Activated T-cell treated with anti-CD3 and anti-CD28 coated beads, Interleukin-2, amount 50 U/mL, for 4 hours (primary cell): ENCODE measurements around the gene HTR2A. TPM values are rescaled to one million over a fixed set of nuclear protein-coding genes. Genes with fewer than 3 reads are reported as not detected.
"Not testable (repeated sequence)": the region's sequence is repeated elsewhere in the genome, so short reads cannot be mapped to it uniquely, and the experiment has no call there.

ENCODE experiments used
- ATAC-seq, 2 donors: fragments of 200-7000 bp; cut with Tn5 transposase; one replicate each; pipeline ENCODE4 v1.10.0; 2021
- DNase-seq: peaks from one replicate; pipeline ENCODE4 v3.0.0-alpha.2; 2020
- H3K27me3 Mint-ChIP-seq: one replicate; pipeline ENCODE4 v1.8.0; 2021; ENCODE audit warnings: low read depth, mixed read lengths
- H3K36me3 Mint-ChIP-seq: one replicate; pipeline ENCODE4 v1.8.0; 2022; ENCODE audit warnings: mixed read lengths; ENCODE audit not compliant: insufficient read depth
- H3K4me1 Mint-ChIP-seq: one replicate; pipeline ENCODE4 v1.8.0; 2021; ENCODE audit warnings: low read depth, mixed read lengths
- H3K4me3 Mint-ChIP-seq: one replicate; pipeline ENCODE4 v1.8.0; 2021; ENCODE audit warnings: mild to moderate bottlenecking, moderate library complexity, mixed read lengths
- H3K9me3 Mint-ChIP-seq: one replicate; pipeline ENCODE4 v1.8.0; 2021; ENCODE audit warnings: mixed read lengths
- total RNA-seq, 3 donors: library from RNA; stranded (reverse); gene quantifications; one replicate each; pipeline ENCODE4 v1.2.1, GENCODE V29; 2021

HTR2A gene
- total RNA-seq, 3 donors from 2014 or later, result not detected

DNA sequence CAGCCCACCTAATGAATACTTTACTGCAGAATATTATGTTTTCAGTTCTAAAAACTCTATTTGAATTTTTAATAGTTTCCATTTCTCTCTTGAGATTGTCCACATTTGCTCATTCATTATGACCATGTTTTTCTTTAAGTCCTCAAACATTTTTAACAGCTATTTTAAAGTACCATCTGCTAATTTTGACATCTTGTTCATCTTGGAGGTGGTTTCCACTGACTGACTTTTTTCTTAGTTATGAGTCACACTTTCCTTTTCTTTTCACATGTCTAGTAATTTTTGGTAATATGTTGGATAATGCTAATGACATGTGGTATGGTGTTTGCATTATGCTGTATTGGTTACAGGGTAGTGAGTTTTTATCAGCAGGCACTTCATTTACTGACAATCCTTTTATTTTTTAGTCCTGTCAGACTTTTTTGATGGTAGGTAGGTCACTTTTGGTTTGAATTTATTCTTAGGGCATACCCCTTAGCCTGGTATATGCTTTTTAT lies 84.5 kb downstream of the HTR2A start:
- Mint-ChIP-seq H3K36me3 (no peaks in the 10 kb centered on the region), H3K27me3 (peaks cover 14% of the 10 kb centered on the region), H3K9me3 (peaks cover 18% of the 10 kb centered on the region), H3K4me1 (no peaks in the 10 kb centered on the region), H3K4me3 (no peak overlapping the region)
- DNase-seq (no peak), ATAC-seq (no peak)

DNA sequence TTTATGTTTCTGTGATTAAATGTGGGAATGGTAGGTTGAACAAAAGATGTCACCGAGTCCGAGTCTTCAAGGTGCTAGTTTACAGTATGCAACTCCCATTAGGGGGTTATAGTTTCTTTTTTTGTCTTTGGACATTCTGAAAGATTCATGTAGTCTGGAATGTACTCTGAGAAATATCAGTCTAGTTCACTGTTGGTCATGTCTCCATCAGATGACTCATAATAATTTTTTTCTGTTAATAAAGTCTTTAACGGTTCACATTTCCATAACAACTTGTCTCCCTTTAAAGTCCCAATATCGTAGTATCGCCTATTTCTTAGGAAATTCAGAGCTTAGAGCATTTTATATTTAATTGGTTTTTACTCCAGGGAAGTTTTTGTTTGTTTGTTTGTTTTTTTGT lies 86.4 kb downstream of the HTR2A start:
- DNase-seq, result no peak
- no peaks in the 10 kb centered on the region for H3K4me1 Mint-ChIP-seq
- H3K27me3 Mint-ChIP-seq, result peaks cover 10% of the 10 kb centered on the region
- H3K9me3 Mint-ChIP-seq, result peaks cover 18% of the 10 kb centered on the region
- no peaks in the 10 kb centered on the region for H3K36me3 Mint-ChIP-seq
- no peak overlapping the region for H3K4me3 Mint-ChIP-seq
- ATAC-seq, result no peak

DNA sequence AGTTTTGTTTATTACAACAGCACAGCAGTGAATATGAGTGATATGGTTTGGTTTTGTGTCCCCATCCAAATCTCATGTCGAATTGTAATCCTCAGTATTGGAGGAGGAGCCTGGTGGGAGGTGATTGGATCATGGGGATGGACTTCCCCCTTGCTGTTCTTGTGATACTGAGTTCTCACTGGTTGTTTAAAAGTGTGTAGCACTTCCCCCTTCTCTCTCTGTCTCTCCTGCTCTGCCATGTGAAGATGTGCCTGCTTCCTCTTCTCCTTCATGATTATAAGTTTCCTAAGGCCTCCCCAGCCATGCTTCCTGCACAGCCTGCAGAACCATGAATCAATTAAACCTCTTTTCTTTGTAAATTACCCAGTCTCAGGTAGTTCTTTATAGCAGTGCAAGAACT lies 91.9 kb downstream of the HTR2A start:
- not testable (repeated sequence) for H3K4me1 Mint-ChIP-seq, ATAC-seq, H3K36me3 Mint-ChIP-seq, DNase-seq, H3K4me3 Mint-ChIP-seq, H3K9me3 Mint-ChIP-seq, H3K27me3 Mint-ChIP-seq

DNA sequence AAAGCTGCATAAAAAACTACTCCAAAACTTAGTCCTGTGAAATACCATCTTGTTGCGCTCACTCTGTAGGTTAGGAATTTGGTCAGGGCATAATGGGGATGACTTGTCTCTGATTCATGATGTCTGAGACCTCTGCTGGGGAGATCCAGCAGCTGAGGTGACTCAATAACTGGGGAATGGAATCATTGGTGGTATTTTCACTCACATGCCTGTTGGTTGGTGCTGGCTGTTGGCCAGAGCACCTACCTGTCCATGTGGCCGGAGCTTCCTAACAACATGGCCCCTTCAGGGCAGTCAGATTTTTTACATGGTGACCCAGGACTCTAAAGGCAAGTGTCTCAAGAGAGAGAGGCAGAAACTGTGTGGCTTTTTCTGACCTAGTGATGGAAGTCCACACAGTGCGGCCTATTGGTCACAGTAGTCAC lies 92.5 kb downstream of the HTR2A start:
- no peaks in the 10 kb centered on the region for H3K9me3 Mint-ChIP-seq
- H3K36me3 Mint-ChIP-seq, result no peaks in the 10 kb centered on the region
- peaks cover 7% of the 10 kb centered on the region for H3K27me3 Mint-ChIP-seq
- no peaks in the 10 kb centered on the region for H3K4me1 Mint-ChIP-seq
- DNase-seq (no peak), ATAC-seq (peak in 1 of 2 donors; percentile 28)
- no peak overlapping the region for H3K4me3 Mint-ChIP-seq

DNA sequence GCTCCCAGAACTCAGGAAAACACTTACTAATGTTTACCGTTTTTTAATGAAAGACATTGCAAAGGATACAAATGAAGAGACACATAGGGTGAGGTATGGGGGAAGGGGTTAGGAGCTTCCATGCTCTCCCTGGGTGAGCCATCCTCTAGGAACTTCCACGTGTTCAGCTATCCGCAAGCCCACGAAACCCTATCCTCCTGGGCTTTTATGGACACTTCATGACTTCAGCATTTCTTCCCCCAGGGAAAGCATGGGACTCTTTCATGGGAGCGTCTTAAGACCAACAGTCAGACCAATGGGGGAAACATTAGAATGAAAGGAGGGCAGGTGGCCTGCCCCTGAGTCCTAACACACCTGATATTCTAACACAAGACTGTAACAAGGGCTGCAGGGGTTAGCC lies 93.3 kb downstream of the HTR2A start:
- Mint-ChIP-seq H3K4me1 (no peaks in the 10 kb centered on the region), H3K36me3 (no peaks in the 10 kb centered on the region), H3K9me3 (no peaks in the 10 kb centered on the region), H3K27me3 (peaks cover 7% of the 10 kb centered on the region), H3K4me3 (no peak overlapping the region)
- no peak for DNase-seq
- ATAC-seq, result no peak

DNA sequence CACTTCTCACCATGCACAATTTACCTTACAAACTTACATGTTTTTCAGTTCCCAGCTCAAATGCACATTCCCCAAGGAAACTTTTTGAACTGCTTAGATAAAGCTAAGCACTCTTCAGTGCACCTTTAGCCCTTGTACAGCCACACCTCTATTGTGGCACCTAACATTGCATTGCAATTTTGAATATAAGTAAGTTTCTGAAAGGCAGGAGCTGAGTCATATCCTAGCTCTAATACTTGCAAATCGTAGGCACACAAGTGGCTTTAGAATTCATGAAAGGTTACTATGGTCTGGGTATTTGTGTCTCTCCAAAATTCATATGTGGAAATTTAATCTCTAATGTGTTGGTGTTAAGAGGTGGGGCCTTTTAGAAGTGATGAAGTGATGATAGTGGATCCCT lies 95.0 kb downstream of the HTR2A start:
- Mint-ChIP-seq H3K27me3 (peaks cover 2% of the 10 kb centered on the region), H3K4me1 (peaks cover 10% of the 10 kb centered on the region), H3K4me3 (no peak overlapping the region), H3K36me3 (no peaks in the 10 kb centered on the region), H3K9me3 (no peaks in the 10 kb centered on the region)
- ATAC-seq, result no peak
- DNase-seq, result no peak

DNA sequence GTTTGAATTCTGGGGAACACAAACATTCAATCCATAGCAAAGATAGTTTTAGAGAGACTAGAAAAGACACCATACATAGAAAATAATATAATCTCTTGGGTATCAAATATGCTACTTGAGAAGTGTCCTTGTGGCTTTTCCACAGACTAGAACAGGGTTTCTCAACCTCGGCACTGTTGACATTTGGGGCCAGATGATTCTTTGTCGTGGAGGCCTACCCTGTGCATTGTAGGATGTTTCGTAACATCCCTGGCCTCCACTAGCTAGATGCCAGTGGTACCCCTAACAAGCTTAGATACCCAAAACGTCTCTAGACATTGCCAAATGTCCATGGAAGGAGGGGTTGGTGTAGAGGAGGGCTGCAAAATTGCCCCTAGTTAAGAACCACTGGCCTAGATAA lies 97.7 kb downstream of the HTR2A start:
- Mint-ChIP-seq H3K9me3 (no peaks in the 10 kb centered on the region), H3K4me3 (no peak overlapping the region), H3K4me1 (peaks cover 31% of the 10 kb centered on the region), H3K27me3 (peaks cover 2% of the 10 kb centered on the region), H3K36me3 (peaks cover 7% of the 10 kb centered on the region)
- ATAC-seq (no peak), DNase-seq (no peak)

DNA sequence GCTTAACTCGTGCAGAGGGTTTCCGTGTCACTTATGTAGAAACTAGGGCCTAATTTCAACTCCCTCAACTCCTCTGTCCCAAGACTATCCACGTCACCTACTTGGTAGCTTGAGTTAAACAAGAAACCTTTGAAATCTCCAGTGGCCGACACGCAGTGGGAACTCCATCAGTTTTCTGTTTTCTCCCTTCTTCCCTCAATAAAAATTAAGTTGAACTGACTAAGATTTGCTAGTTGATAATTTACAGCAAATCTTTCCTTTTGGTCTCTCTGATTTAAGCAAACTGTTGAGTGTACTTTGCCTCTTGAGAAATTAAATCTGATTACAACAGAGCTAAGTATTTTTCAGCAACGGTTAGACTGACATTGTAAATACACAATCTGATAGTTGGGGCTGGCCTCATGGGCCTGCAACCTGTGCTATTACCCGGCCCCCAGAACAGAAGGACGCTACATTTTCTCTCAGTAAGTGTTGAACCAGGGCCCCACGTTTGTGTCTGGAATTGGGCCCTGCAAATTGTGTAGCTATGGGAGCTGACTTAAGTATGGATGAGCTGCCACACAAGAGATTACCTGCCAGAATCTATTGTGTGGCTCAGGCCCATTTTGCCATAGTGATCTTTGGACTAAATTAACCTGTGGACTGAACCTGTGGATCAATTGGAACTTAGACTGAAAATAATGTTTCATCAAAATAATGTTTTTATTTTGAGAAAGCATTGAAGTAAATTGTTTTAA lies 99.2 kb downstream of the HTR2A start:
- Mint-ChIP-seq H3K36me3 (peaks cover 12% of the 10 kb centered on the region), H3K4me3 (peak overlapping the region; percentile 93), H3K27me3 (no peaks in the 10 kb centered on the region), H3K9me3 (no peaks in the 10 kb centered on the region), H3K4me1 (peaks cover 41% of the 10 kb centered on the region)
- DNase-seq, result no peak
- no peak for ATAC-seq

DNA sequence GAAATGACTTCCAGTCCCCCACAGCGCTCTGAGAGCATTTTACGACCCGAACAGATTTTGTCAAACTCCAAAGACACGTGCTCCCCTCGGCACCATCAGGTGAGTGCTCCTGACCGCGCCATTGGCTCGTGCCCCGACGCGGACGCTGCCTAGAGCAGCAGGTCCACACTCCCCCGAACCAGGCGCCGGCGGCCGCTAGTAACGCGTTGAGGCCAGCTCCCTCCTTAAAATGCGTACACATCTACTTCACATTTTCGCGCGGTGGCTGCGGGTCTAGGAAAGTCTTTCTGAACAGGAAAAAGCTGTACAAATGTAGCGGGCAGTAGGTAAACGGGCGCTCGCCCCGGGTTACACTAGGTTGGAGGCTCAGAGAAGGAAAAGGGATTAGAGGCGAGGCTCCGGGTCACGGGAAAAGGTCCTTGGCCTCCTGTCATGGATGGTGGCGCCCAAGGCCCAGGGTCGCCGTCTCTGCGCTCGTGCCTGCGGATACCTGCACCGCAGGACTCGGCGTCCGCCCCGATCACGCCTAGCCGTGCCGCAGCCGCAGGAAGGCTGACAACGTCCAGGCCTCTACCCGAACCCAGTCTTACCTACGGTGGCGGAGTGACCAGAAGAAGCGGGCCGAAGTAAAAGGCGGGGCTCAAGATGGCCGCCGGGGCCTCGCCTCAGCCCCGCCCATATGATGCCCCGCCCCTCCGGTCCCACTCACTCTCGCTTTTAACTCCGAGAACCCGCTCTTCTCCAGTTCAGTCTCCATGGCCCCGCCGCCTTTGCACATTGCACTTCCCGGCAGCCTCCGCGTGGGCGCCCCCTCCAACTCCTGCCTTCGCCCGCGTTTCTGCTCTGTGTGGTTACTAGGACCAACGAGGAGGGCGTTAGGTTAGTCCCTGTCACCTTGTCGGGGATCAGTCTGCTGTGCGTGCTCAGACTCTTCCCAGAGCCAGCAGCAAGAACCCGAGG lies 100.1 kb downstream of the HTR2A start, which contains the start of gene ESD:
TSS of gene ESD (minus strand) at position 647 of the 960 bp plus-strand sequence. CDS start 5,748 bp downstream, outside the sequence.
- Mint-ChIP-seq H3K4me1 (peaks cover 42% of the 10 kb centered on the region), H3K4me3 (peak within 1 kb of the TSS; percentile 93), H3K27me3 (no peaks in the 10 kb centered on the region), H3K9me3 (no peaks in the 10 kb centered on the region), H3K36me3 (peaks cover 12% of the 10 kb centered on the region)
- DNase-seq, result peak; percentile 88
- ATAC-seq, result peak; percentile 93 to 95

DNA sequence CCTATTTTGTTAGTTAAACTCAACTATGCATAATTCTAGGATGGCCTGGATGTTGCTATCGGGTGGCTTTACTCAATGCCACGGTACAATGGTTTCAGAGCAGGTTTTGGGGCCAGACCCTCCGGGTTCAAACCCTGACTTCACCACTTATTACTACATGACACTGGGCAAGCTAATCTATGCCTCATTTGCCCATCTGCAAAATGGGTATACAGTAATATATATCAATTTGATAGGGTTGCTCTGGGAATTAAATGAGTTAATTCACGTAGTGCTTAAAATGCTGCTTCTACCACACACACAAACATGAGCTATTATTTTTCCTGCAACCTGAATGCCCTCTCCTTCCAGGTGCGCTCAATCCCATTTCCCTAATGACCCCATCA lies 100.7 kb downstream of the HTR2A start:
- H3K27me3 Mint-ChIP-seq, result no peaks in the 10 kb centered on the region
- DNase-seq (no peak), ATAC-seq (no peak)
- peak overlapping the region; percentile 93 for H3K4me3 Mint-ChIP-seq
- H3K9me3 Mint-ChIP-seq, result no peaks in the 10 kb centered on the region
- peaks cover 12% of the 10 kb centered on the region for H3K36me3 Mint-ChIP-seq
- H3K4me1 Mint-ChIP-seq, result peaks cover 42% of the 10 kb centered on the region

DNA sequence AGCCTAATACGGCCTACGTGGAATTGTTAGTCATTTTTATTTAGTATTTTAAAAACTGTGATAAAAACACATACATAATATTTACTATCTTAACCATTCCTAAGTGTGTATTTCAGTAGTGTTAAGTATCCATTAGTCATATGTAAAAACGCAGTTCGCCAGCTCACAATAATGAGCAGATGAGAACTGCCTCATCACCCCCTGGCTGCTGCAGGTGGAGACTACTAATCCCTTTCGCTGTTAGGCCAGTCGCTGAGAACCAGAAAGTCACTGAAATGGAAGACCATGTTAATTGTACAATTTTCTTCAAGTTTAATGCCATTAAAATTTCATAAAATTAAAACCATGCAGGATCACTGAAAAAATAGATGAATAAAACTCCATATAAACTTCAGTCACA lies 101.5 kb downstream of the HTR2A start:
- Mint-ChIP-seq H3K36me3 (peaks cover 19% of the 10 kb centered on the region), H3K4me1 (peaks cover 42% of the 10 kb centered on the region), H3K27me3 (no peaks in the 10 kb centered on the region), H3K9me3 (no peaks in the 10 kb centered on the region), H3K4me3 (peak overlapping the region; percentile 93)
- ATAC-seq (no peak), DNase-seq (no peak)

DNA sequence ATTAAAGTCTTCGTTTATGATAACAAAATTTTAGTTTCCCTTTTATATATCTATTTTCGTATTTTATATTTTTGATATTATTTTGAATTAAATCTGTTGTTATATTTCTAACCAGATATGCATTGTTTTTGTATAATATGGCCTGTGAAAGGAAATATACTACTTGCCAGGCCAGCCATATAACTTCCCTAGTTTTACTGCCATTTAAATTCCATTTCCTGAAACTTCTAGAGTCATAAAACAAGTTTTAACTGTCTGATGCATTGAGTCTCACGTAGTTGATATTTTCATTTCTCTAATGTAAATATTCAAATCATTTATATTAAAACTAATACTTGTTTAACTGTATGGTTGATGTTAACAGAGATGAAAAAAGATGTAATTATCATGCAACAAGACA lies 113.3 kb downstream of the HTR2A start:
- no peak overlapping the region for H3K4me3 Mint-ChIP-seq
- no peaks in the 10 kb centered on the region for H3K27me3 Mint-ChIP-seq
- no peak for ATAC-seq
- H3K4me1 Mint-ChIP-seq, result peaks cover 3% of the 10 kb centered on the region
- H3K9me3 Mint-ChIP-seq, result no peaks in the 10 kb centered on the region
- H3K36me3 Mint-ChIP-seq, result peaks cover 44% of the 10 kb centered on the region
- DNase-seq, result no peak

DNA sequence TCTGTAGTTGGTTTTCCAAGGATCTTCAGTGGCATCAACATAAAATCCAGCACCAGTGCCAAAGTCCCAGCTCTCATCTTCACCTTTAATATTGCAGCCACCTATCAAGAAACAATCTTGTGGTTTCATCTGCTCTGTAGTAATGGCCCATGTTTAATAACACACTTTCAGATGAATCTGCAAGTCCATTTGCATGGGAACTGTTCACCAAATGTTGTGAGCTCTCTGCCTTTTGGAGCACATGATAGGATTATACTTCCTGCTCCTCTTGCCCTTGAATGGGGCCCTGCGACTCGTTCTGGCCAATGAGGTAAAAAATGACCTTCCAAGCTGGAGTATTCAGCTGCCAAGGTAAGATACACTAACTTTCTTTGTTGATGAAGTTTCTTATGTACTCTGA lies 114.2 kb downstream of the HTR2A start:
- H3K27me3 Mint-ChIP-seq, result no peaks in the 10 kb centered on the region
- H3K4me3 Mint-ChIP-seq, result no peak overlapping the region
- ATAC-seq, result no peak
- H3K36me3 Mint-ChIP-seq, result peaks cover 46% of the 10 kb centered on the region
- H3K4me1 Mint-ChIP-seq, result no peaks in the 10 kb centered on the region
- no peak for DNase-seq
- H3K9me3 Mint-ChIP-seq, result no peaks in the 10 kb centered on the region

DNA sequence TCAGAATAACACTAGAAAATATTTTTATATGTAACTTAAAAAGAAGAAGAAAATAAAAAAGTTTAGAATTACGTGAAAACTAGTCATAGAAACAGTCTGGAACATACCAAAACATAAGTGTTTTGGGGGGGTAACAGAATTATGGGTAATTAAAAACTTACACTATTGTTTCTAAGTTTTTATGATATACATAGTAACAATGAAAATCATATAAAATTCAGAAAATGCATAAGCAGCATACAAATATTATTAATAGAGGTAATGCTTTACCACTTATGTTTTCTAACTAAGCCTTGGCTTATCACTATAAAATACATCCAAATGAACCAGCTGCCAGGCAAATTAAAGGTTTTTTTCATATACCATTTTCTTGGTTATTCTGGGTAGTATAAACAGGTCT lies 114.8 kb downstream of the HTR2A start:
- Mint-ChIP-seq H3K36me3 (peaks cover 44% of the 10 kb centered on the region), H3K4me3 (no peak overlapping the region), H3K4me1 (no peaks in the 10 kb centered on the region), H3K27me3 (no peaks in the 10 kb centered on the region), H3K9me3 (no peaks in the 10 kb centered on the region)
- DNase-seq (no peak), ATAC-seq (no peak)
